PC-3 (cell line): ENCODE results near the gene KHNYN. TPM values are rescaled to one million over a fixed set of nuclear protein-coding genes. Genes with fewer than 3 reads are reported as not detected.

Experiments
- ATAC-seq: fragments of 200-7000 bp; cut with Tn5 transposase; 2 replicates; pipeline ENCODE4 v1.9.1; 2020; ENCODE audit warnings: mild to moderate bottlenecking, moderate library complexity
- BruUV-seq: library from RNA; stranded (reverse); fragments of 400-500 nt; replicated peaks from 2 replicates; lab custom pipeline; 2021; lab: Mats Ljungman, UMichigan
- CTCF ChIA-PET: fragments of 300-600 bp; sonication (Branson Sonifier 250); formaldehyde crosslinking; loops from one replicate; lab custom pipeline; 2022; ENCODE audit warnings: antibody characterized with exemption; lab: Charles Lee
- POLR2A ChIA-PET: fragments of 300-600 bp; sonication (Branson Sonifier 250); formaldehyde crosslinking; loops from one replicate; lab custom pipeline; 2022; ENCODE audit warnings: antibody characterized with exemption; ENCODE audit not compliant: unreplicated experiment; lab: Charles Lee
- DNase-seq: peaks from one replicate; pipeline ENCODE4 v3.0.0-alpha.2; 2015
- H2AFZ ChIP-seq: fragments of 300-600 bp; sonication (generic); 2 replicates; pipeline ENCODE4 v1.6.0; 2016; ENCODE audit warnings: antibody characterized with exemption, low read length
- H3F3A ChIP-seq: fragments of 300-600 bp; sonication (generic); one replicate; pipeline ENCODE4 v1.6.0; 2017; ENCODE audit warnings: antibody characterized with exemption, low read length, control low read depth, mild to moderate bottlenecking; ENCODE audit not compliant: unreplicated experiment
- H3K27ac ChIP-seq: fragments of 300-600 bp; sonication (generic); 2 replicates; pipeline ENCODE4 v1.5.1; 2016; ENCODE audit warnings: mild to moderate bottlenecking, low read length
- H3K27me3 ChIP-seq: fragments of 300-600 bp; sonication (generic); 2 replicates; pipeline ENCODE4 v1.6.1; 2016; ENCODE audit warnings: low read length, mixed read lengths
- H3K36me3 ChIP-seq: fragments of 300-600 bp; sonication (generic); 2 replicates; pipeline ENCODE4 v1.6.1; 2016; ENCODE audit warnings: low read depth, mixed run types, low read length, mixed read lengths
- H3K4me1 ChIP-seq: fragments of 300-600 bp; sonication (generic); 2 replicates; pipeline ENCODE4 v1.5.1; 2016; ENCODE audit warnings: low read length; ENCODE audit not compliant: insufficient read depth
- H3K4me2 ChIP-seq: fragments of 300-600 bp; sonication (generic); 2 replicates; pipeline ENCODE4 v1.6.0; 2016; ENCODE audit warnings: low read length
- H3K4me3 ChIP-seq: fragments of 300-600 bp; sonication (generic); 2 replicates; pipeline ENCODE4 v1.5.1; 2016; ENCODE audit warnings: mild to moderate bottlenecking, low read length, mixed read lengths
- H3K79me2 ChIP-seq: fragments of 300-600 bp; sonication (generic); 2 replicates; pipeline ENCODE4 v1.6.1; 2017; ENCODE audit warnings: low read length, mixed read lengths
- H3K9ac ChIP-seq: fragments of 300-600 bp; sonication (generic); 2 replicates; pipeline ENCODE4 v1.6.0; 2016; ENCODE audit warnings: mild to moderate bottlenecking, low read length
- H3K9me2 ChIP-seq: fragments of 300-600 bp; sonication (generic); replicated peaks from 2 replicates; pipeline ENCODE4 v1.6.1; 2016; ENCODE audit warnings: mixed run types, low read length, mixed read lengths
- H3K9me3 ChIP-seq: fragments of 300-600 bp; sonication (generic); 2 replicates; pipeline ENCODE4 v1.6.1; 2016; ENCODE audit warnings: low read length, mixed read lengths
- H4K20me1 ChIP-seq: fragments of 300-600 bp; sonication (generic); 2 replicates; pipeline ENCODE4 v1.6.1; 2016; ENCODE audit warnings: low read length, mixed read lengths
- EZH2 ChIP-seq: fragments of 300-600 bp; sonication (generic); IDR thresholded peaks from one replicate; pipeline ENCODE4 v1.6.1; 2017; ENCODE audit warnings: antibody characterized with exemption, mild to moderate bottlenecking, low read length; ENCODE audit not compliant: unreplicated experiment
- EZH2phosphoT487 ChIP-seq: fragments of 300-600 bp; sonication (generic); IDR thresholded peaks from 2 replicates; pipeline ENCODE4 v1.6.1; 2018; ENCODE audit warnings: mild to moderate bottlenecking, antibody characterized with exemption, low read length, borderline replicate concordance
- intact Hi-C: fragments of 100-400 bp; cut with micrococcal nuclease; formaldehyde crosslinking; loops from 2 replicates; pipeline ENCODE4 v1.9.0; 2023
- total RNA-seq: library from RNA; depleted of rRNA; stranded (reverse); fragments of >200 nt; gene quantifications from 2 replicates; pipeline ENCODE4 v1.2.3, GENCODE V29; 2014
- TF ChIP-seq, protein P1 (sequence below): fragments of 300-600 bp; sonication (generic); conservative IDR thresholded peaks from 2 replicates; pipeline ENCODE4 v1.5.1; 2017; ENCODE audit warnings: antibody characterized with exemption, low read depth, mild to moderate bottlenecking, low read length

The KHNYN gene
- total RNA-seq, 1 experiment from 2014 or later = 51.6 TPM

DNA sequence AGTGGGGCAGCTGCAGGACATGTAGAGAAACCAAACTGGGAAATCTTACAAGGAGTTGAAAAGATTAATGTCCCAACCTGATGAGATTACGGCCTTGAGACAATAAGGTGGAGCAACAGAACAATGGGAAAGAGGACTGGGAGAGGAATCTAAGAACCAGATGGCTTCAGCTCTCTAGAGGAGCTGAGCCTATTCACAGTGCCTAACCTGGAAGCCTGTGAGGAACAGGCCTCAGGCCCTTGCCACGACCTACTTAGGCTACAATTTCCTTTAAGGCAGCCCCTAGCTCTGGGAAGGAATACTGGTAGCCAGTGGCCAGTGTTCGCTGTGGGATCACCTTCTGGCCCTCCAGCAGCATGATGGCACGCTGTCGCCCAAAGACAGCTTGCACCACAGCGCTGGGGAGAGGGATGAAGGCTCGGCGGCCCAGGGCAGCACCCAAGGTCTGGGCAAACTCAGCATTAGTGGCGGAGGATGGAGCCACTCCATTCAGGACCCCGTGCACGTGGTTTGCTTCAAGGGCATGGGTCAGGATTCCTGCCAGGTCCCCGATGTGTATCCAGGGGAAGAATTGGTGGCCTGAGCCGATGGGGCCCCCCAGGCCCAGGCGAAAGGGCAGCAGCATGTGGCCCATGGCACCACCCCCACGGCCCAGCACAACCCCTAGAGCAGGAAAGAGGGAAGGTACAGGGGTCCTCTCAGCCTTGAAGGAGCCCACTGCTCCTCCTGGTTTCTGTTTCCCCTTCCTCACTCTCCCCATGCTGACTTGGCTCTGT lies 10.3 kb downstream of the KHNYN start:
- ATAC-seq = no peak
- H3K9me3 ChIP-seq = no peaks in the 10 kb centered on the region
- H3K9me2 ChIP-seq = no peaks in the 10 kb centered on the region
- no peak overlapping the region for H2AFZ ChIP-seq
- no peak overlapping the region for H3K9ac ChIP-seq
- BruUV-seq = no TSS peak
- H3K79me2 ChIP-seq = peaks cover 28% of the 10 kb centered on the region
- no peaks in the 10 kb centered on the region for H3F3A ChIP-seq
- intact Hi-C loops = loop anchor here (5.0 kb wide), 1 partner anchor 237 kb away; no protein-coding TSS in a partner anchor
- H3K4me3 ChIP-seq = no peak overlapping the region
- H3K4me1 ChIP-seq = peaks cover 18% of the 10 kb centered on the region
- ChIA-PET POLR2A (no interaction called here), CTCF (no interaction called here)
- TF ChIP-seq EZH2 (no peak), EZH2phosphoT487 (no peak)
- TF ChIP-seq, protein P1, sequence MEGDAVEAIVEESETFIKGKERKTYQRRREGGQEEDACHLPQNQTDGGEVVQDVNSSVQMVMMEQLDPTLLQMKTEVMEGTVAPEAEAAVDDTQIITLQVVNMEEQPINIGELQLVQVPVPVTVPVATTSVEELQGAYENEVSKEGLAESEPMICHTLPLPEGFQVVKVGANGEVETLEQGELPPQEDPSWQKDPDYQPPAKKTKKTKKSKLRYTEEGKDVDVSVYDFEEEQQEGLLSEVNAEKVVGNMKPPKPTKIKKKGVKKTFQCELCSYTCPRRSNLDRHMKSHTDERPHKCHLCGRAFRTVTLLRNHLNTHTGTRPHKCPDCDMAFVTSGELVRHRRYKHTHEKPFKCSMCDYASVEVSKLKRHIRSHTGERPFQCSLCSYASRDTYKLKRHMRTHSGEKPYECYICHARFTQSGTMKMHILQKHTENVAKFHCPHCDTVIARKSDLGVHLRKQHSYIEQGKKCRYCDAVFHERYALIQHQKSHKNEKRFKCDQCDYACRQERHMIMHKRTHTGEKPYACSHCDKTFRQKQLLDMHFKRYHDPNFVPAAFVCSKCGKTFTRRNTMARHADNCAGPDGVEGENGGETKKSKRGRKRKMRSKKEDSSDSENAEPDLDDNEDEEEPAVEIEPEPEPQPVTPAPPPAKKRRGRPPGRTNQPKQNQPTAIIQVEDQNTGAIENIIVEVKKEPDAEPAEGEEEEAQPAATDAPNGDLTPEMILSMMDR = no peak
- peaks cover 18% of the 10 kb centered on the region; the same call in 1 of the 2 replicates for H3K36me3 ChIP-seq
- H3K27me3 ChIP-seq = no peaks in the 10 kb centered on the region
- no peaks in the 10 kb centered on the region for H4K20me1 ChIP-seq
- H3K4me2 ChIP-seq = no peak overlapping the region
- no peak for DNase-seq
- H3K27ac ChIP-seq = no peak overlapping the region

DNA sequence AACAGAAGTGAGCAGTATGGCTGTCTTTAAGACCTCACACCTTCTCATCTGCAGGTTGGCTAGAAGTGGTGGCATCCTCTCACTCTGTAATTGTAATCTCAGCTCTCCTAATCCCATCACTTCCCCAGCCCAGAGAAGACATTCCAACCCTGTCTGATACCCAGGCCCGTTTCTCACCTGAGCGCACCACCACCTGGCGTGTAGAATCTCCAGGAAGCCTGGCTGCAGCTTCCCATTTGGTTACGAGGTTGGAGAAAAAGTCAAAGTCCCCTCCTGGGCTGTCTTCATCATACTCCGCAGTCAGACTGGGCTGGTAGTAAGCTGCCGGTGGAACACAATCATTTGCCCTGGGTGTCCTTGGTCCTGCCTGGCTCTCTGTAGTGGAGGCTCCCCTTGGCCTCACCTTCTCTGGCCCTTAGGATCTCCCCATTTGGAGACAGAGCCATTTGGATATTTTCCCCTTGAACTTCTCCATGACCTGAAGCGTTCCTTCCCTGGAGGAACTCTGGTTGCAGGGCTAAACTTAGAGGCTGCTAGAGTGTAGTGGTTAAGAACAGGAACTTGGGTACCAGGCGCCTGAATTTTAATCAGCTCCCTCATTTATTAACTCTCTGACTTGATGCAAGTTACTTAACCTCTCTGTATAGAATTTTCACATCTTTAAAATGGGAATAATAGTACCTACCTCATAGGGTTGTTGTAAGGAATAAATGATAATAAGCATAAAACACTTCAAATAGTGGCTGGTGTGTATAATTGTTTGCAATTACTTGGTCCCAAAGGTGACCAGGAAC lies 11.0 kb downstream of the KHNYN start:
- BruUV-seq = no TSS peak
- ChIA-PET CTCF (interaction anchor here (0.6 to 1.8 kb wide), 2 partner anchors 9 to 143 kb away, joined by 3 to 11 read pairs; no protein-coding TSS in a partner anchor), POLR2A (interaction anchor here (0.5 kb wide), 1 partner anchor 125 kb away, joined by 7 read pairs; no protein-coding TSS in a partner anchor)
- Histone ChIP-seq H3K4me2 (peak overlapping the region; percentile 97), H4K20me1 (no peaks in the 10 kb centered on the region), H3K9ac (no peak overlapping the region), H2AFZ (no peak overlapping the region), H3F3A (no peaks in the 10 kb centered on the region), H3K36me3 (peaks cover 18% of the 10 kb centered on the region; the same call in 1 of the 2 replicates), H3K27me3 (no peaks in the 10 kb centered on the region), H3K4me3 (peak overlapping the region; percentile 84), H3K9me2 (no peaks in the 10 kb centered on the region), H3K27ac (no peak overlapping the region), H3K4me1 (peaks cover 18% of the 10 kb centered on the region), H3K79me2 (peaks cover 28% of the 10 kb centered on the region), H3K9me3 (no peaks in the 10 kb centered on the region)
- TF ChIP-seq, protein P1 = no peak
- TF ChIP-seq EZH2 = no peak
- TF ChIP-seq EZH2phosphoT487 = no peak
- intact Hi-C loops = loop anchor here (5.0 kb wide), 1 partner anchor 236 kb away; no protein-coding TSS in a partner anchor
- DNase-seq (no peak), ATAC-seq (no peak)
